Stimulated activated CD8-positive, alpha-beta memory T cell treated with anti-CD3 and anti-CD28 coated beads, Interleukin-4, amount 100 ng/mL, for 48 hours (primary cell): ENCODE data around the gene SKIL.

Experiments used
- DNase-seq: peaks from one replicate; pipeline ENCODE4 v3.0.0-alpha.2; 2020

Gene SKIL

DNA sequence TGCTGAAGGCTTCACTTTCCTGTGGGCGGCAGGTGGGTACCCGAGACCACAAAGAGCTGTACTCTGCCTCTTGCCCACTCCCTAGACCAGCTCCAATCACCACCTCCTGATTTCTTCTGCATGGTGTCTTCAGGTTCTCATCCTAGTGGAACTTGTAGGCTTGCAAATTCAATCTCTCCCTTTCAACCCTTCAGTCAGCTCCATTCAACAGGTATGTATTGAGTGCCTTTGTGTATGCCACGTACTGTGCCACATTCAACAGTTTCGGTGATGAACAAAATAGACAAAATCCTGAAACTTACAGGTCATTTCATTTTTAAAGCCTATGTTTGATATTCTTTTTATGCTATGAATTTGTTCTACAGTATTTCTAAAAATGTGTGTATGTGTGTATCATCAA is 55.8 kb downstream of the SKIL start:
- no peak for DNase-seq

GRCh38 chr3:170414202-170414663 is 56.7 kb downstream of the SKIL start:
- DNase-seq = no peak

DNA sequence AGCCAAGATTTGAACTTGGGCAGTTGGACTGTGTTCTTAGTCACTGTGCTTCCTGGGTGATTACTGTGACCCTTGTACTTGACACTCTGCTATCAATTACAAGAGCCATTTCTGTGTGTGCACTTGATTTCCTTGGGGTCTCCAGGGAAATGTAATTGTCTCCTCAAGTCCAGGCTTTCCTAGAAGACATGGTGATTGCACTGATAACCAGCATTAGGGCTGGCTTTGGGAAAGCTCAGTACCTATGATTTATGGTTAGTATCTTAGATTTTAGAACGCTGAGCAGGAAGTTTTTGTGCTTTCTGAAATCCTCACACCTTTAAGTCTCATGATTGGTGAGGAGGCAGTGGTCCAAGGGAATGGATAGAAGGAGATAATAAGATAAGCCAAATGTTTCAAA is 59.6 kb downstream of the SKIL start:
- DNase-seq = no peak

DNA sequence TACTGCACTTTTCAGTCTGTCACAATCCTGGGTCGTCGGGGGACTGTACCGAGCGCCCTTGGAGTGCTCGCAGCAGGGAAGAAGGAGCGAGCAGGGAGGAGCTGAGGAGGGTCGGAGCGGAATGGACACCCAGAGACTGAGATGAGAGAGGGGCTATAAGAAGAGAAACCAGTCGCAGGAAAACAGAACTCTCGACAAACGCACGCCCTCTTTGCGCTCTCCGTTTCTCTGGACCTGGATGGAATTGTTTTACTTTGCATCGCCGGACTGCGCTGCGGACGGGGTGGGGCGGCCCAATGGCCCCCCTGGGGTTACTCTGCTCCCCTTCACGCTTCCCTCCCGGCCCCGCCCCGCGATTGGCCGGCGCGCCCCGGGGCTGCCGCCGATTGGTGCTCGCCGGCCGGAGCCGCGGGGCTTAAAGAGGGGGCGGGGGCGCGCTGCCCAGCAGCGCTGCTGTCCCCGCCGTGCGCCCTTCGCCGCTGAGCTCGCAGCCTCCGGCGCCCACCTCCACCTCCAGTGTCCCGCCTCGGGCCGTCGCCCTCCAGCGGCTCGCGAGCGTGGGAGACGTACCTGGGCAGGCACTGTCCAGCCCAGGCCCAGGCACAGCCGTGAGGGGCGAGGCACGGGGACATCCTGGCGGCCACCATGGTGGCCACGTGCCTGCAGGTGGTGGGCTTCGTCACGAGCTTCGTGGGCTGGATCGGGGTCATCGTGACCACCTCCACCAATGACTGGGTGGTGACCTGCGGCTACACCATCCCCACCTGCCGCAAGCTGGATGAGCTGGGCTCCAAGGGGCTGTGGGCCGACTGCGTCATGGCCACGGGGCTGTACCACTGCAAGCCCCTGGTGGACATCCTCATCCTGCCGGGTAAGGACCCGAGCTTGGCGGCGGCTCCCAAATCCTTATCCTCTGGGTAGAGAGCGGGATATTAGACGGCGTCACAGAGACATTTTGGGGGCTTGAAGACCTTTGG is 61.2 kb downstream of the SKIL start, which contains the start of gene CLDN11:
Gene CLDN11, plus strand, starts transcription at position 447 of the 977 bp plus-strand sequence. Its CDS starts 199 bp downstream, at position 646.
- DNase-seq = no peak

GRCh38 chr3:170419557-170420087 is 62.1 kb downstream of the SKIL start:
- no peak for DNase-seq

DNA sequence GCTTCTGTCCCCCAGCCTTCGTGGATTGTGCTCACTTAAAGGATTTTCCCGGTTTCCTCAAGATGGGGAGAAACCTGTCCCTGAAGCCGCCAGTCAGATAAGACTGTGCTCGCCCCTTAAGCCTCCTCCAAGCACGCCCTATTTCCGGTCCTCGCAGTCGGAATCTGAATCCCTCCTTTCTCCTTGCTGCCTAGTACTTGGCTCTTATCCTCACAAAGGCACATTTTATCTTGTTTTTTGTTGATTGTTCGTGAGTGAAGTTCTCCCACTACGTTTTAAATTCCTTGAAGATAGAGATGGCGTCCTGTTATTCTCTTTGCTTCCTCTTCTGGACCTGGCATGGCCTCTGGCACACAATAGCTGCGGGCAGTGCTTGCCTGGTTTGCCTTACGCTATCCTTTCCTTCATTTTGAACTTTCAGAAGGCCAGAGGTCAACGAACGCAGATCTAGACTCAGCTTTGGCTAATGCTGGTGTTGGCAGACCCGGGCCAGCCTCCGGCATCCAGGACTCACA is 62.8 kb downstream of the SKIL start:
- no peak for DNase-seq

GRCh38 chr3:170421111-170421641 is 63.7 kb downstream of the SKIL start:
- no peak for DNase-seq

DNA sequence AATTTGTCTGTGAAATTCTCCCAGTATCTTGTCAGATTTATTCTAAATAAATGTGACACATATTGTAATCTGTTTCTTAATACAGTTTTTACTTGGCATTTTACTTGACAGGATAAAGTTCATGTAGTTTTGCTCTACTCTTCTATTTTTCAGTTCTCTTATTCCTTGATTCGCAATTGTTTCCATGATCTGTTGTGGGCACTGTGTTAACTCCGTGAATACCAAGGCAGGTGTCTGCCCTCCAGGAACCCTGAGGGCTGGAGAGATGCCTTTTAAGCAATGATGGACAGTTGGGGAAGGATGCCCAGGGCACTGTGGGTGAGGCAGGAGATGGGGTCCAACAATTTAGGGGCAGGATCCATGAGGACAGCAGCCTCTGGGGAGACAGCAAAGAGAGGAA is 64.2 kb downstream of the SKIL start:
- DNase-seq = no peak

- no peak for DNase-seq
Observed at GRCh38 chr3:170423001-170423615, 65.6 kb downstream of the SKIL start.

GRCh38 chr3:170424879-170425278 is 67.4 kb downstream of the SKIL start:
- no peak for DNase-seq

DNA sequence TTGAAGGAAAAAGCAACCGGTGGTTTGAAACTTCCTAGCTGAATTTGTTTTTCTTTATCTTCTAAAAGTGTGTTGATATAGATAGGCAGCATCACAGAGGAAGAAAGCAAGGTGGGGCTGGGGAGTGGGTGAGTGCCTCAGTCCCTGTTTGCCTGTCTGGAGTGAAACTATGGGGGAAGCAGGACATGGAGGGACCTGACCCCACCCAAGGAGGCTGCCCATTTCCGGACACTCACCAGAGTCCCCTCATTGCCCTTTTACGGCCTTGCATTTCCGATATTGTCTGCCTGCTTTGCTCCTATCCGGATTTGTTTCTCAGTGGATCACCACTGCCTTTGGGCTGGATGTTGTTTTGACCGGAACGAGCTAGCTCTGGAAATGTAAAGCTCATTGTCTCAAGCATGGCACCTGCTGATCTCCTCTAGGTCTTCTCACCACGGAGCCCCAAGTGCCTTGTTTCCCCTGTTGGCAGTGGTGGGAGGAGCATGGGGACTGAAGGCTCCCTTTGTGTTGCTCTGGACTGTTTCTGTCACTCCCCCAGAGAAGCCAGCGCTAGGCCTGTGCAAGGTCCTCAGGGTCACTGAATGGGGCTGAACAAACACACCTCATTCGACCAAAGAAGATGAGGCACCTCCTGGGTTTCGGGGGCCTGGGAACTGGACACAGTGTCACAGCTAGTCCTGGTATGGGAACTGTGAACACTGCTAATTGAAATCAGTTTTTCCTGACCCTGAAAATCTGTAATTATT is 68.2 kb downstream of the SKIL start:
- no peak for DNase-seq

- DNase-seq = no peak
Observed at GRCh38 chr3:170426240-170426797, 68.8 kb downstream of the SKIL start.

DNA sequence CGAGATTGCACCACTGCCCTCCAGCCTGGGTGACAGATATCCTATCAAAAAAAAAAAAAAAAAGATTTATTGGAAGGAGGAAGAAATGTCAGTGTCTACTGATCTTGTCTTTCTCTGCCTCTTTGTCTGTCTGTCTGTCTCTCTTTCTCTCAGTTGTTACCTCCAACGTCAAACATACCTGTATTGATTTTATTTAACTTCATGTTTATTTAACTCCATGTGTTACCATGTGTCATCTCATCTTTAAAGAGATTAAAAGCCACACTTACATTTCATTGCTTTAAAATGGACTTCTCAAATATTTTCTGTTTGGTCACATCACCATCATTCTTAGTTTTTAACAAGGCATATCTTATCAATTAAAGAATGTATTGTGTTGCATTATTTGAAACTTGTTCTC is 70.6 kb downstream of the SKIL start:
- no peak for DNase-seq

DNA sequence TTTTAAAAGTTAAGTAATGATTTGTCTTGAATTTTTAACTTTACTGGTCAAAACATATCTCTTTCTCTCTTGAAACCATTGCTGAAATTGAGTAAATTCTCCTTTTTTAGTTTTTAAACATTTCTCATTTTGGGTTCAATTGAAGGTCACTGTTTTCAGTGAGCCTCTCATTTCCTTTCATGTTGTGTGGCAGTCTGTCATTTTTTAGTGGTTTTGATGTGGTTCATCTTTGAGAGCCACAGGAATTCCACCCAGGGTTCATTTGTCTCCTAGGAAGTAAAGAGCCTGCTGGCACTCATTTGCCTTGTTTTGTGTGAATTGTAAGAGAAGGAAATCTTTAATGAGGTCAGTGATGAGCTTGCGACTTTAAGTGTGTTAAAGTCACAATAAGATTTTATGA is 71.5 kb downstream of the SKIL start:
- no peak for DNase-seq

DNA sequence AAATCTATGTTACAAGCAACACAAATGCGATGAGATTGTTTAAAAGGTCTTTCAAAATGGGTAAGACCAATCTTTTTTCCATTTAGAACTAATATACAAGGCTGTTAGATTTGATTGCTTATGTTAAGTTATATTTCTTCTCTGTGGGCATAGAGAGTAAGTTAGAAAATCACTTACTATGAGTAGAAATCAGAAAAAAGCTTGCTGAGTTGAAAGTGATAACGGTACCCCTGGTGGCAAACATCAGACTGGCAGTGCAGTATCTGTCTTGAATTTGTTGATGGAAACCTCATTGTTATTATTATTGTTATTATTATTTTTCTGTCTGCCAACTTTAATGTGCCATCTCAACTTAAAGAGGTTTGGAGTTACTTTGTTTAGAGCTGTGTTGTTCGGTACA is 73.5 kb downstream of the SKIL start:
- no peak for DNase-seq

DNA sequence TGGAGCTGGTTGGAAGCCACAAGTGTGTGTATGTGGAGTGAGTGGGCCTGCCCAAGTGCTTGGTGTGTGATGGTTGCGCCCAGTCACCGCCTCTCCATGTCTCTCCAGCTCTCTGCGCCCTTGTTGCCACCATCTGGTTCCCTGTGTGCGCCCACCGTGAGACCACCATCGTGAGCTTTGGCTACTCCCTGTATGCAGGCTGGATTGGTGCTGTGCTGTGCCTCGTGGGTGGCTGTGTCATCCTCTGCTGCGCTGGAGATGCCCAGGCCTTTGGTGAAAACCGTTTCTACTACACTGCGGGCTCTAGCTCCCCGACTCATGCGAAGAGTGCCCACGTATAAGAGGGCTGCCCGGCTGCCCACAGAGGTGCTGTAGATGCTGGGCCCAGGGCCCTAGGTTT is 74.9 kb downstream of the SKIL start:
- DNase-seq = no peak

DNA sequence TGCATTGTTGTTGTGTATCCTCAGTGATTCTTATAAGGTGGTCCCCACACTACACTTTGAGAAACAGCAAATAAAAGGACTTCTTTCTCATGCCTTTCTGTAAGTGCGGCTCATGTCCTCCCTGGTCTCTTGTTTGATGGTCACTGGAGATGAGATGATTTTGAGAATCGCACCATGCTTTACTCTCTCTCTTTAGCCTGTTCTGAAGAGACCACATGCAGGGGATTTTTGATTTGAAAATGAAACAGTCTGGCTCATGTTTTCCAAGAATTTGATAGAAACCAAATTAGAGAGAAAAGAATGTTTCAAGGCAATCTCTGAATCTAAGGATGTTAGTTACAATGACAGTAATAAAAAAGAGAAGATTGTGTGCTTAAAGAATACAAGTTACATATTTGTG is 79.2 kb downstream of the SKIL start:
- DNase-seq = no peak

GRCh38 chr3:170437176-170437575 is 79.7 kb downstream of the SKIL start:
- no peak for DNase-seq

GRCh38 chr3:170437696-170438407 is 80.3 kb downstream of the SKIL start:
- DNase-seq = no peak

DNA sequence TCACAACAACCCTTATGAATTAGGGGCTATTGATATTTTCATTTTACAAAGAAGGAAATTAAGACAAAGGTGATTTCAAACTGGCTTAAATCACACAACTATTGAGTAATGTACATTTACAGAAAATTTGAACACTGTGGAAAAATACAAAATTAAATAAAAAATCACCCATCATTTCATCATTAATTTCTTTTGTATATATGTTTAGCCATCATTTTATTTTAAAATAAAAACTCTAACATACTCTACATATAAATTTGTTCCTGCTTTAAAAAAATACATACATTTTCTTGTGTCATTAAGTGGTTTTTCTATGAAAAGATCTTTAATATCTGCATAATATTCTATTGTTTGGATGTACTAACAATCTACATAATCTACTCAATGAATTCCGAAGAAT is 81.3 kb downstream of the SKIL start:
- no peak for DNase-seq

DNA sequence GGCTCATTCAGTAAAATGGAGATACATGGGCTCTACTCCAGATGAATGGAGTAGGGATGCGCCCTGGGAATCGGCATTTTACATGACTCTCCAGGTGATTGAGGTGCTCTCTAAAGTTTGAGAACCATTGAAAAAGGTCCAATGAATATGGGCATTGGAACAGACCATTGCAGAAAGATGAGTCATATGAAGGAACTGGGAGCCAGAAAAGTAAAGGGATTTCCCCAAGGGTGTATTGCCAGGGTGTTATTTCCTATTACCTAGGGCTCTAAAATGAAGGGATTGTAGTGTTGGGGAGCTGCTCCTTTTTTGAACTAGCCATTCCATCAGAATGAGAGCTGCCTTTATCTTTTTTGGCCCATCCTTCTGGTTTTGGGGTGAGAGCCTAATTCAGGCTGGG is 82.8 kb downstream of the SKIL start:
- no peak for DNase-seq

DNA sequence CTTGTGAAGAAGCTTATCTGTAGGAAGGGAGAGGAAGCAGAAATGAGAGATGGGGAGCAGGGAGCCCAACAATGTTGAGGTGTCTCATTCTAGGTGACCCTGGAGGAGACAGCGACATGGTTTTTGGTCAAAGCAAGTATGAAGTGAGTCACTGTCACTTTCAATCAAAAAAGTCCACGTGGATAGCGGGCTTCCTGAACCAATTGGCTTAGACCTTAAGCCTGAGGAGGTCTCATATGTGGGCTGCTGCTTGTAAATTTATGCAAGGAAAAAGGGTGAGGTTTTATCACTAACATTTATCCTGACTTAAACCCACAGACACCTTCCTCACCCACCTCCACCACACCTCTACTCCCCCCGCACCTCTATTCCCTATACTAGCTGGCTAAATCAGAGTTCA is 83.9 kb downstream of the SKIL start:
- DNase-seq = no peak
